GM04504 (cell line): ENCODE results near the gene NADSYN1.

ENCODE experiments used
- DNase-seq: peaks from one replicate; pipeline ENCODE4 v3.0.0-alpha.2; 2012; ENCODE audit warnings: low read depth

The NADSYN1 gene

GRCh38 chr11:71491531-71491930 is 38.5 kb downstream of the NADSYN1 start:
- no peak for DNase-seq

- DNase-seq = no peak
Observed at GRCh38 chr11:71491940-71492339, 38.9 kb downstream of the NADSYN1 start.

- no peak for DNase-seq
Observed at GRCh38 chr11:71495286-71496230, 42.6 kb downstream of the NADSYN1 start.

GRCh38 chr11:71496421-71496820 is 43.4 kb downstream of the NADSYN1 start:
- DNase-seq = no peak

- no peak for DNase-seq
Observed at GRCh38 chr11:71498091-71498490, 45.1 kb downstream of the NADSYN1 start.

GRCh38 chr11:71499125-71499524 is 46.1 kb downstream of the NADSYN1 start:
- DNase-seq = no peak

- DNase-seq = no peak
Observed at GRCh38 chr11:71499546-71499945, 46.5 kb downstream of the NADSYN1 start.

GRCh38 chr11:71500601-71501021 is 47.6 kb downstream of the NADSYN1 start:
- no peak for DNase-seq

- DNase-seq = no peak
Observed at GRCh38 chr11:71501071-71501985, 48.3 kb downstream of the NADSYN1 start.

- DNase-seq = no peak
Observed at GRCh38 chr11:71502026-71502425, 49.0 kb downstream of the NADSYN1 start.

GRCh38 chr11:71502871-71503435 is 50.0 kb downstream of the NADSYN1 start:
- no peak for DNase-seq

GRCh38 chr11:71504531-71504930 is 51.5 kb downstream of the NADSYN1 start:
- no peak for DNase-seq

GRCh38 chr11:71505001-71505400 is 52.0 kb downstream of the NADSYN1 start:
- no peak for DNase-seq

- no peak for DNase-seq
Observed at GRCh38 chr11:71505781-71506180, 52.8 kb downstream of the NADSYN1 start.

- DNase-seq = no peak
Observed at GRCh38 chr11:71507102-71507501, 54.1 kb downstream of the NADSYN1 start.

GRCh38 chr11:71518506-71519471 is 65.8 kb downstream of the NADSYN1 start:
- no peak for DNase-seq

GRCh38 chr11:71519546-71519945 is 66.5 kb downstream of the NADSYN1 start:
- DNase-seq = no peak

- no peak for DNase-seq
Observed at GRCh38 chr11:71525188-71525937, 72.4 kb downstream of the NADSYN1 start.

- no peak for DNase-seq
Observed at GRCh38 chr11:71525938-71526495, 73.0 kb downstream of the NADSYN1 start.
